NCI-H524 treated with DMSO at 0.1 percent for 48 hours (cell line): ENCODE measurements around the gene NSUN5.
"Not testable (repeated sequence)": the region's sequence is repeated elsewhere in the genome, so short reads cannot be mapped to it uniquely, and the experiment has no call there.

Source experiments
- DNase-seq: peaks from one replicate; lab custom pipeline; 2025; lab: John Stamatoyannopoulos, UW

The NSUN5 gene

DNA sequence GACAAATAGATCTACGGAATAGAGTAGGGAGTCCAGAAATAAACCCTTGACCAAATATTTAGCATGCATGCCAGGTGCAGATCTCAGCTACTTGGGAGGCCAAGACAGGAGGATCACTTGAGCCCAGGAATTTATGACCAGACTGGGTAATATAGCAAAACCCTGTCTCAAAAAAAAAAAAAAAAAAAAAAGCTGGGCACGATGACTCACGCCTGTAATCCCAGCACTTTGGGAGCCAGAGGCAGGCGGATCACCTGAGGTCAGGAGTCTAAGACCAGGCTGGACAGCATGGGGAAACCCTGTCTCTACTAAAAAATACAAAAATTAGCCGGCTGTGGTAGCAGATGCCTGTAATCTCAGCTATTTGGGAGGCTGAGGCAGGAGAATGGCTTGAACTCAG, 31.4 kb downstream of the NSUN5 start:
- not testable (repeated sequence) for DNase-seq

DNA sequence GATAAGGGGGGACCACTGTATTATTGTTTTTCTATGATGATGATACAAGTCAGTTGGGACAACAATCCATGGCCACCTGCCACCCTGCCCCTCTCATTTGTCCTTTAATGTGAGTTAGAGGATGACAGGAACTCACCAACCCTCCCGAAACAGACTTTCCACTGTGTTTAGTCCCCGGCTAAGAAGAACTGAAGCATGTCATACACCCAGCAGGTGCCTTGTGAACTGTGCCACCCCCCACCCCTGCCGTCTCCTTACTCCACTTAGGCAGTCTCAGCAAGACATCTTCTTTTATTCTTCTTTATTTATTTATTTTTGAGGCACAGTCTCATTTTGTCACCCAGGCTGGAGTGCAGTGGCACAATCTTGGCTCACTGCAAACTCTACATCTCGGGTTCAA, 40.8 kb downstream of the NSUN5 start:
- DNase-seq: not testable (repeated sequence)

DNA sequence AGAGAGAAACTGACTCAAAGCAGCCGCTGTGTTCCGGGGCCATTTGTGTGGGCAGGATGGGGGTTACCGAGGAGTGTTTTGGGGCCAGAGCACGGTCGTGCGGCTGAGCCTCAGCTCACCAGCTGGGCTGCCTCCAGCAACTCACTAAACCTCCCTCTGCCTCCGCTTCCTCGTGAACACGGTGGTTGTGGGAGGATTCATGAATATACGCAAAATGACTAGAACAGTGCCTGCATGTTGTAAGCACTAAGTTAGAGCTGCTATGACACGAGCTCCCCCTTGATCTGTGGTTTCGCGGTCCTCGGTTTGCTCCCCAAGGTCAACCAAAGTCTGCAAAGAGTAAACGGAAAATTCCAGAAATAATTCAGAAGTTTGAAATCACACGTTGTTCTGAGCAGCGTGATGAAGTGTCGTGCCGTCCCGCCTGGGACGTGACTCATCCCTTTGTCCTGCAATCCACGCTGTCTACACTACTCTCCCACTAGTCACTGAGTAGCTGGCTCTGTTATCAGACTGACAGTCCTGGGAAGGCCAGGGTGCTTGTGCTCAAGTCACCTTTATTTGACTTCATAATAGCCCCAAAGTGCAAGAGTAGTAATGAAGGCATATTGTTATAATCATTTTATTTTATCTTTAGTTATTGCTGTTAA, 41.8 kb downstream of the NSUN5 start:
- not testable (repeated sequence) for DNase-seq

DNA sequence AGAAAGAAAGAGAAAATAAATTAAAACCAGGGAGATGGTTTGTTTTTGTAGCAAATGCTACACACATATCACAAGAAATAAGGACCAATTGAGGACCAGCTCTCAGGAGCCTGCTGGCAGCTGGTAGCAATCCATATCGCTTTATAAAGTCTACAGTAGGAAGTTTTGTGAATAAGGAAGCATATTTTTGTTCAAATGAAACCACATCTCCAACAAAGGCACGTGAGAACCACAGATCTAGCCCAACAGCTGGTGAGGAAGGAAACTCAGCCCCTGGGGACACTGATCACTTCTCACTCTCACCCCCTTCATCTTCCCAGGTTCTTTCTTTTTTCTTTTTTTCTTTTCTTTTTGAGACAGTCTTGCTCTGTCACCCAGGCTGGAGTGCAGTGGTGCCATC, 46.2 kb downstream of the NSUN5 start:
- DNase-seq: not testable (repeated sequence)
